CD4-positive, alpha-beta T cell treated with Interleukin-6 for 4 hours (primary cell): ENCODE results near the gene STARD10.

ENCODE experiments used
- DNase-seq: peaks from one replicate; pipeline ENCODE4 v3.0.0-alpha.2; 2020; ENCODE audit warnings: mixed read lengths

STARD10 gene

DNA sequence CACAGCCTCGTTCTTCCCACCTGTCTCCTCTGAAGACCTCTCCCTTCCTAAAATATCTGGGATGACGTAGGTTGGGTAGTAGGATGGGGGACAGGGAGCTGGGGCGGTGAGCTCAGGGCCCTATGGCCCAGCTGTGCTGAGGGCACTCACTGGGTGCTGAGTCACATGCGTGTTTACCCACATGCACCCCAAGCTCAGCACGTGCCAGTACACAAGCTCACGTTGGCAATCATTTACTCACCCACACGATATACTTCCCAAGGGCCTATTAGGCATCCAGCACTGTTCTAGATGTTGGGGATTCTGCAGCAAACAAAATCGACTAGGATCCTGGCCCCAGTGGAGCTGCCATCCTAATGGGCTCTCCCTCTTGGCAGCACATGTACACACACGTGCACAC lies 70.3 kb downstream of the STARD10 start:
- no peak for DNase-seq

DNA sequence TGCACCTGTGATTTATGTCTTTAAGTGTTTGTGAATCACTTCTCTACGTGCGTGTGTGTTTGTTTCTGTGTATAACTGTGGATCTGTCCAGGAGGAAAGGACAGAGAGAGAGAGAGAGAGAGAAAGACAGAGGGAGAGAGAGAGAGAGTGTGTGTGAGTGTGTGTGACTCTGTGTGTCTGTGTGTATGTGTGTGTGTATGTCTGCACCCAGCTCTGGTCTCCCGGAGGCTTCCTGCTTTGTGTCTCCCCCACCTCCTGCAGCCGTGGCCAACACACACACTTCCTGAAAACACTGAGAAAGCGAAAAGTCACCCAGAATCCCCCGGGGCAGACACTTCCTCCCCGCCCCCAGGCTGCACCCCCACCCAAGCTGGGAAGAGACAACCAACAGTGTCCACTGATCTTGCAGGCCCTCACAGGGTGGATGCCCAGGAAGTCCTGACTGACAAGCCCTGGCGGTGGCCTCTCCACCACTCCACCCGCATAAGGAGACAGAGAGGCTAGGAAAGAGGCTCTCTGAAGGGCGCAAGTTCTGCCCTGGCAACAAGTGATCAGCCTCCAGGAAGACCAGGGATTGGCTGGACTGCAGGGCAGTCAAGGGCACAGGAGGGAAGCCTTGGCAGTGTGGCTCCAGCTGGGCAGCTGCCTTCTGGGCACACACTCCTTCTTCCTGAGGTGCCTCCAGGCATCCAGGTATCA lies 71.6 kb downstream of the STARD10 start:
- DNase-seq, result peak; percentile 91

DNA sequence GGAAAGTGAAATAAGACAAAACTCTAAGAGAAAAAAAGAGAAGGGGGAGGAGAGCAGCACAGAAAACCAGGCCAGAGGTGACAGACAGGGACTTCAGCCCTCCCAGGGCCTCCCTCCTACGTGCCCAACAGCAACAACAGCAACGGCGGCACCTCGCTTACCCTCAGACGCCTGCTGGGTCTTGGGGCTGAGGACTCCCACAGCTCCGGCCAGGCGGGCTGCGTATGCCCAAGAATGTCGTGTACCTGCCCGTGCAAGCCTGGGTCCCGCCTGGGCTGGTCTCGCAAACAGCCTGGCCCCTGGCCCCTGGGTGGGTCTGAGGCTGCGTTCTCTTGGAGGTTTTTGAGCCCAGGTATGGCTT lies 72.2 kb downstream of the STARD10 start:
- peak; percentile 55 for DNase-seq

DNA sequence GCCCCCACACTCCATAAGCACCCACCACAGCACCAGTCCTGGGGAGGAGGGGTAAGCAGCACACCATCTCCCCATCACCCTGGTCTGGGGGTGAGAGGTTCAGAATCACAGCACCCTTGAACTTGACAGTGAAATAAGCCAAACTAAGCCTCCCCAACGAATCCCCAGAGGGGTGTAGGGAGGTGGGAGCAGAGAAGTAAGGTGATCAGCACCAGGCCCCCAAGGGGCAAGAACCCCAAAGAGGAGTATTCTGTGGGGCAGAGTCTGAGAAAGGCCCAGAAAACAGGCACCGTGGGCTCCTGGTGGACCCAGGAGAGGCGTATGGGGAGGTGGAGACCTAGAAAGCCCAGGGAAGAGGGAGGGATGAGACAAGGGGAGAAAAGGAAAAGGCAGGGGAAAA lies 72.6 kb downstream of the STARD10 start:
- no peak for DNase-seq

DNA sequence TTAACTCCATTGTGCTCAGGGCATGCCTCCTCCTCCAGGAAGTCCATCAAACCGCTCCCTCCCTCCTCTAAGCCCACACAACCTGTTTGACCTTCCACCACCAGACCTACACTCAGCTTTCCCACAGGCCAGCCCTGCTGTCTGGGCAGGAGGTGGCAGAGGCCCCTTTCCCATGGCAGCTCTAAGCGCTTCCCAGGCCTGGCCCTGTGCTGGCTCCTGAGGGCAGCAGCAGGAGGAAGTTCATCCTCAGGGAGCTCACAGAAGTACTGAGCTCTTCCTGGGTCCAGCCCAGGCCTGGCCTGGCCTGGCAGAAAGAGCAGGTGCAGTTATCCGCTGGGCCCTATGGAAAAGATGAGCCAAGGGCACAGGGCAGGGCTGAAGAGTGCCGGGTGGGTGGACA lies 73.1 kb downstream of the STARD10 start:
- DNase-seq, result no peak

DNA sequence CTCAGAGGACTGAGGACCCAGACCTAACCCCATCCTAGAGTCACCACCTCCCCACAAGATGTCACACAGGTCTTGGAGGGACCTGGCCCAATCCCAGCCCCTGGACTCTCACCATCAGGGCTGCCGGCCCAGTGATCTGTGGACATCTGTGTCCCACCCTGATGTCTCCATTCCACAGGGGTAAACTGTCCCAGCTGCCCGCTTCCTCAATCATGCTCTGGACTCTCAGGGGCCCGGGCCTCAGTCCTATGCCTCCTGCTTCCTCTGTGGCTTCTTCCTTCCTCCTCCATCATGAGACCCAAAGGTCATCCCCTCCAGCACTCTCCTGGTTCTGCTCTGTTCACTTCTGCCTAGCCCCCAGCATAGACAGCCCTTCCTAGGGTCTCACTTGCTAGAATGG lies 73.8 kb downstream of the STARD10 start:
- no peak for DNase-seq

DNA sequence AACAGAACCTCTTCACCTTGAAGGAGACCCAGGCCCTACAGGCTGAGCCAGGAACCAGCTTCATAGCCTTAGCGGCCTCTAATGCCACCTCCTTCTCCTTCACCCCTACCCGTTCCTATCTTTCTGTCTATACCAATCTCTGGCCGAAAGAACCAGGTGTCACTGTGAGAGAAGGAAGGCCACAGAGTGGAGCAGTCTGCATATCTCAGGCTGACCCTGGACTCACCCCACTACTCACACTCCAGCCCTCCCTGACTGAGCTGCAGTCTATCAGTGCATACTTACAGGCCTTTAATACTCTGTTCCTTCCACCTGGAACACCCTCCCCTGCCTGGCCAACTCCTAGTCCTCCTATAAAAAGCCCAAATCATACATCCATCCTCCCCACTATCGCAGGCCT lies 74.3 kb downstream of the STARD10 start:
- DNase-seq, result no peak

DNA sequence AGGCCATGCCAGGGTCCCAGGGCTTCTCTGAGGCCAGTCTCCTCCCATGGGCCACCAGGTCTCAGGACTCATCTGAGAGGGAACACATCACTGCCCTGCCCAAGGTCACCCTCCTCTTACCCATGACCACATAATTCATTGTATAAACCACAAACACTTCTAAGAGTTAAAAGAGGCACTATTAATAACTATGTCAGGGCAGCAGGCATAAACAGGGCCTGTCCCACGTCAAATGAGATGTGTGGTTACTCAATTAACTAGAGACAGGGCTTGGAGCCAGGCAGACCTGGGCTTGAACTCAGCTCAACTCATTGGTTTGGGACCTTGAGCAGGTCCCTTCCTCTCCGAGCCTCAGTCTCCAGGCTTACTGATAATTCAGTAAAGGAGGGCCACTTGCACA lies 74.7 kb downstream of the STARD10 start:
- DNase-seq, result no peak

DNA sequence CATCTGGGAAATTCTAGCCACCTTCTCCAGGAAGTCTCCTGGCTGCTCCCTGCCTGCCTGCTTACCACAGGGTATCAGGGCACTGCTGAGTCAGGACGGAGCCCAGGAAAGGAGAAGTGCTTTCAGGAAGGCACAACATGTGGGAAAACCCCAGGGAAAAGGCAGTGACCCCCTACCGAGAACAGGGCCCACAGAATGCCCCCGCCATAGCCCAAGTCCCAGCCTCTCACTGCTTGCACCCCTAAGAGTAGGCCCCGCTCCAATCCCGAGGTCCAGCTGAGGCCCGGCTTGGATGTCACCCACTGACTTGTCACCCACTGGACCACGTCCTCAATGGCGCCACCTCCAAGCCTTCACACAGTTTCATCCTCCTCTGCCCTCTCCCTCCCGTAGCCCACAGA lies 75.7 kb downstream of the STARD10 start:
- DNase-seq, result no peak

DNA sequence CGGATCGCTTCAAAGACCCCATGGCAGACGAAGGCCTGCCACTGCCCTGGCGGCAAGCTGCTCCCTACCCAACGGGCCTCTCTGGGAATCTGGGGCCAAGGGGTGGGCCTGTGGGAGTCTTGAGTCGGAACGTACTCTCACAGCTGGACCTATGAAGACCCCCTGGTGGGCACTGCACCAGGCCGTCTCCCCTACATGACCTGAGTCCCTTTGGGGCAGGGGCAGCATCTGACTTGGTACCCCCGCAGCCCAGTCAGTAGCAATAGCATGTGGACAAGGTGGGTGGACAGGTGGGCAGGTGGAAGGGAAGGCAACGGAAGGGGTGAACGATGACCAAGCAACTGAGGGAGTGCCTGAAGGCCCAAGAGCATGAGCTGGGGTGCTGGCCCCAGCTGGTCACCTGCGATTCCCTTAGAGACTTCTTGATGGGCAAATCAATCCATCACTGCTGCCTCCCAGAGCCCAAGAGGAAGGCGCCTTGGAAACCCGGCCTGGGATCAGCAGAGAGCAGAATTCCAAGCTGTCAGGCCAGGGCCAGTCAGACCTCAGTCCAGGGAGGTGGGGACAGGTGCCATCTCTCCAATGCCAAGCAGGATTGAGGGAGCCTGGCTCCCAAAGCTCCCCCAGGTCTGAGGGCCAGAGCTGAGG lies 76.9 kb downstream of the STARD10 start:
- no peak for DNase-seq

DNA sequence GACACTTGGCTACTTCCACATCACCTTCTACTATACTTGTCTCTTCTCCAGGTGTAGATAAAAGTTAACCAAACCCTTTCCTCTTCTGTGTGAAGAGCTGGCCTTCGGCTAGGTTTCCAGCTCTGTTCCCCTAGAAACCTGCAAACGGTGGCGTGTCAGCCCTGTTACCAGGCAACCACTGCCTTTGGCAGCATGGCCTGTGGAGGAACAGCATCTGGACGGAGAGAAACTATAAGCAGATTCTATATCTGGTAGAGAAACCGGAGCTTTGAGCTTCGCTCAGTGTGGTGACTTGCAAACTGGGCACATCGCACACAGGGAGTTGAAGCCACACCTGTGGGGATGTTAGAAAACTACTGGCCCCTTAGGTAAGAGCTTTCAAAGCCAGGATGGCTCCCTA lies 77.6 kb downstream of the STARD10 start:
- DNase-seq, result no peak

DNA sequence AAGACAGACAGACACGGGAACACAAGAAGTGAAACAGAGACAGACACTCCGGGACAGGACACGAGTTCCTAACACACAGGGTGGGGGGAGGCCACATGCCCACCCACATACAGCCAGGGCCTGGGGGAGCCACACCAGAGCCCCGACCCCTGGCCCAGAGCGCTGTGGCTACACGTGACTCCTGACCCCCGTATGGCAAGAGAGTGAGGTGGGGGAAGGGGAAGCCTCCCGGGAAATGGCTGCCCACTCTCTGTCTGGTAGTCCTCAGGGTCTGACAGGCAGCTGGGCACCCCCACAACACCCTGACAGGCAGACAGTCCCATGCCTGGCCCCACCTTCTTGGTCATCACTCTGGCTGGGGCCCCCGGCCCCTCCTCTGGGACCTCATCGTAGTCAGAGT lies 81.0 kb downstream of the STARD10 start:
- no peak for DNase-seq

DNA sequence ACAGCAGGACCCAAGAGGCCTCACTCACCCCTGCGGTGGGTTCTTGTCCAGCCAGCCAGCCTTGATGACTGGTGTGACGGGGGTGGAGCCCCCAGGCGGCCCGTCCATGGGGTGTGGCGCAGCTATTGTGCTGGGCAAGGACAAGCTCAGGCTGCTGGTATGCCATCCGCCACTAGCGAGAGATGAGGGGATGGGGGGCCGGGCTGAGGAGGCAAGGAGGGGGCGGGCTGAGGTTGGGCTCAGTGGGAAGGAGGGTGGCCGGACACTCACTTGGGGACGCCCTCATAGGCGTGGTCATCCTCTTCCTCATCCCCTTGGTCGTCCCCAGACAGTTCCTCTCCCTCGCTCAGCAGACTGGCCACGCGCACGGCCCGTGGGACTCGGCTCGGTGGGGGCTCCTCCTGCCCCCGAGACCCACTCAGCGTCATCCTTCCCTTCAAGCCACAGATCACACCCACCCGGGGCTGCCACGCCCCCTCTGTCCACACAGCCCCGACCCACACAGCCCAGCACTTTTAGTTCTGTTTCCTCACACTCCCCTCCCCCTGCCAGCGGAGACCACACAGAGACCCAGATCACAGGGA lies 81.6 kb downstream of the STARD10 start:
- DNase-seq, result no peak

DNA sequence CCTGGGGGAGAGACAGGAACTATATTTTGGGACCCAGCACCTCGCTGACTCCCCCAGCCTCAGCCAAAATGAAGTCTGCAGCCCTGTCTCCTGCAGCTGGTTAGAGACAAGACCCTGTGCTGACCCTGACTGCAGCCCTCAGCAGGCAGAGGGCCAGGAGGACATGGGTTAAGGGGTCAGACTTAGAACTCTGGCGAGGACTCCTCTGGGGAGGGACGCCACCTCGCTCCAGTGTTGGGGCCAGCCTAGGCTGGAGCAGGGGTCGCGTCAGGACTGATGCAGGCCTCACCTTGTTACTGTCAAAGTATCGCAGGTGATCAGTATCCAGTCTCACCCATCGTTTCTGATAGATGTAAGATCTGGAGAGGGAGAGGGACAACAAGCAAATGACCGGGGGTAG lies 82.7 kb downstream of the STARD10 start:
- no peak for DNase-seq

DNA sequence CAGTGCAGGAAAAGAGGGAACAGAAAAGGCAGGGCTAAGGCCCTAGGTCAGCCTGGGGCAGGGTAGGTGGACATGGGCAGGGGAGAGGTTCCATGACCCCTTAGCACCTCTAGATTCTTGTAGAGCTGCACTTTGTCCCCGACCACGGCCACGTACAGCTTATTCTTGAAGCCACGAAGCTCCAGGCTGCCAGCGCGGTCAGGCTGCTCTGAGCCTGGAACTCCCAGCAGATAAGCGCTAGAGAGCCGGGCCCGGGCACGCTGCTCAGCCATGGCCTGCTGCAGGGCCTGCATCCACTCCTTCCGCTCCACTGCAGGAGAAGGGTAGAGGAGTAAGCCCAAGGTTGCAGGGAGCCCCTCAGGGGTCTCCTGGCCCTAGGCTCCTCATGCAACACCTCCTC lies 83.6 kb downstream of the STARD10 start:
- DNase-seq, result no peak

DNA sequence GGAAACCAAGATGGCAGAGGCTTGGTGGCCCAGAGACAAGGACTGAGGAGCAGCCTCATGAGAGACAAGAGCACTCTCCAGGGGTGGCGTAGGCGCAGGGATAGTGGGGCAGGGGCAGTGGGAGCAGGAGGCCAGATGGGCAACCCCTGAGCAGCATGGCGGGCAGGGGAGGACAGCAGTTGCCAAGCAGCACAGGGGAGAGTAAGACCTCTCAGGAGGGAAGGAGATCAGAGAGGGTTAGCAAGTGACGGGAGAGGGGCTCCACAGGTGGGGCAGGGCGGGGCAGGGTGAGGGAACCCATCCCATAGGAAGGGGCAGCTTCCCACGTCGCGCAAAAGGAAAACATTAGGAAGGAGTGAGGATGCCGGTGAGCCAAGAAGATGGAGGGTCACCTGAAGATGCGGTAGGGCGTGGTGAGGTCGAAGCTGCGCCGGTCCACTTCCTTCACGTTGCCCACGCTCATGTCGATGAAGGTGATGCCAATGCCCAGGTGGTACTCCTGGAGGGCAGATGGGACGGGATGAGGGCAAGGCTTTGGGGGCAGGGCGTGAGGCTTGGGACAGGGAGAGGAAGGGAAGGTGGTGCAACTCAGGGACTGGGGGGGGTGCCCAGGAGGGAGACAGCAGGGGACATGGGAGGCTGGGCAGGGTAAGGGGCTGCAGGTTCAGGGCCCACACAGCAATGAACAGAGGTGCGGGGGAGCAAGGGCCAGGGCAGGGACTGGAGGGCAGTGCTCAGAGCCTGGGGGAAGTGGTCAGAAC lies 84.2 kb downstream of the STARD10 start:
- DNase-seq, result no peak

DNA sequence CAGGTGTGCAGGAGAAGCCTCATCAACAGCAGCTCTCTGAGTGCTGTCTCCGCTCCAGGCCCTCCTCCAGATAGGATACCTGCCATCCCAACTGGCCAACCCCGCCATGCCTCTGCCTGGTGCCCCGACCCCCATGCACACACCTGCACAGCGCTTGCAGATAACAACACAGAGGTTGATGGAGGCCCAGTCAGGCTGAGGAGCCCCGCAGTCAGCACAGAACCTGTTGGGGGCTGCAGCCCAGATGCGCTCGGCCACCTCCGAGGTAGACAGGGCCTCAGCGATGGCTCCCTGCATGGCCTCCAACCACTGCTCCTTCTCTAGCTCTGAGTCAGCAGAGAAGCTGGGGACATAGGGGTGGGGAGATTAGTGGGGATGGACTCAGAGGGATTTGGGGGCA lies 86.8 kb downstream of the STARD10 start:
- DNase-seq, result no peak

DNA sequence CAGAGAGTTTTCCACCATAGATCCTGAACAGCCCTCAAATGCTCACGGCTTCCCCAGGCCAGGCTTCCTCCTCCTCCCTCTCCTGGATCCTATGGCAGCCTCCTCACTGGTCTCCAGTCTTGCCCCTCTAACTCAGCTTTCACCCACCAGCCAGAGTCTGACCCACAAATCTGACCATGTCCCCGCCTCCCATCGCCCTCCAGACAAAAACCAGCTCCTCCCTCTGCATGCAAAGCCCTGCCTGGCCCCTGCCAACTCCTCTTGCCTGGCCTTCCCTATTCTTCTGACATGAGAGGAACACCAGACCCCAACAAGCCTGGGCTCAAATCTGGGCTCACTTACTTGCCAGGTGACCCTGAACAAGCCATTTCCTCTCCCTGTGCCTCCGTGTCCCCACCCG lies 87.3 kb downstream of the STARD10 start:
- DNase-seq, result no peak

DNA sequence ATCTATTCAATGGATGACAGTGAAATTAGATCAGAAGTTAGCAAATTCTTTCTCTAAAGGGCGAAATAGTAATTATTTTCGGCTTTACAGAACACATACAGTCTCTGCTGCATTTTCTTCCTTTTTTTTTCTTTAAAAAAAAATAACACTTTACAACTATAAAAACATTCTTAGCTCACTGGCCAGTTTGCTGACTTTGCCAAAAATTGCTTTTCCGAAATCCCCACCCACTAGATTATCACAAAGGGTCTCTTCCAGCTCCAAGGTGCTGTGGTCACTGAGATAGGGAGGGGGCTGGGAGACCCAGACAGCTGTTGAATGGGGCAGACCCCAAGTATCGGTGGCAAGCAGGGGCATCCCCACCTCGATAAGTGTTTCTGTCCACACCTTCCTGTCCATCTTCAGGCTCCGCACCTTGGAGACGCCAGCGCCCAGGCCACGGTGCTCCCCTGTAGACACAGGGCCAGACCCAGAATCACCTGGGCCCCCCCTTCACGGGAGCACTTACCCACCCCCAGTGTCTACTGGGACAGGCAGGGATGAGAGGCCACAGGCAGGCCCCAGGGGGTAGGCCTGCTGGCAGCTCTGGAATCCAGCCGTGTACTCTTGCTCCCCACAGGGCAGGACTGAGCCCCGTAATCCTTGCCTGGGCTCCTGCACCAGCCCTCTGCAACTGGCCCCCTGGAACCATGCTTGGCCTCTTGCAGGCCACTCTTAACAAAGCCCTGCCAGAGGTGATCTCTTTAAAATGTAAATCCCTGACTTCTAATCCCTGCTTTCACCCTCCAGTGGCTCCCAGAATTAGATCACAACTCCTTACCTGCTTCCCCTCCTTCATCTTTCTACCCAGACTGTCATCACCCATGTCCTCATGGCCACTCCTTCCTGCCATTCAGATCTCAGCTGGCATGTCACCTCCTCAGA lies 88.1 kb downstream of the STARD10 start:
- DNase-seq, result no peak

DNA sequence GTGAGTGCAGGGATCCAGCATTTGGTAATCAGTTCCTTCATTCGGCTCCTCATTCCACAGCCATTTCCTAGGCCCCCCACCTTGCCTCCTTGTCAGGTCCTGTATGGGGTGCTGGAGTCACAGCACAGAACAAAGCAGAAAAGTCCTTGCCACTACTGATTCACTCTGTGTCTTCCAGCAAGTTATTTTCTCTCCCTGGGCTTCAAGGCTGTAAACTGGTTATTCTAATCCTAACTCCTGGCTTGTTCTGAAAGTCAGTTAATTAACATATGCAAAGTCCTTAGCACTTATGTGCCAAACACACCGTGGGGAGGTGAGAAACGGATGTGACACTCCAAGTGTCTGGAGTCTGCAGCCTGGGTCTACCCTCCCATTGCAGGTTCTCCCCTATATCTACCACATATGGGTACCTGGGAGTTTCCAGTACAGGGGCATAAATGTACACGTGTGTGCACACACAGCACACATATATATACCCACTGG lies 89.0 kb downstream of the STARD10 start:
- no peak for DNase-seq
